ENCODE measurements around the gene BAHD1.

The BAHD1 gene

DNA sequence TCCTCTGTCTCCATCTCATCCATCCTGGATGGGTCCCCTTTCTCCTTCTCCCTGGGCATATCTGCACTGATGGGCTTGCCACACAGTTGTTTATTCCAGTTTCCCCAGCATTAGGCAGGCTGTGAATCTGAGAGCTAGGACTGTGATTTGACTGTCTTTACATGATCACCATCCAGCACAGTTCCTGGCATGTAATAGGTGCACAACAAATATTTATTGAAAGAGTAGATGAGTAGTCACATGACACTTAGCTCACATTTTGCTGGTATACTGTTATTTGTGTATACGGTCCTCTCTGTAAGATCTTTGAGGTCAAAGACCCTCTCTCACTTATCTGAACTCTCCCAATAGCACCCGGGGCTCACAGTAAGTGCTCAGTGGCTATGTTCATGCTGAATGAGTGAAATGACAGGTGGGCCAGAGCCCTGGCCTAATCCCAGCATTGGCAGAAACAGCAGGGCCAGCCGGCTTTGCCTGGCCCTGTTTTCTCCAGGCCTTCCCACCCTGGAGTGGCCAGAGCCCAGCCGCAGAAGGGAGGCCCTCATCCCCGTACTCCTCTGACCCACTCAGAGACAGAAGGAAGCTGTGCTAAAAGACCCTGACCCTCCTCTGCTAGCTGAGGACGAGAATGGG lies 16.2 kb upstream of the BAHD1 start:
- no peak for DNase-seq

DNA sequence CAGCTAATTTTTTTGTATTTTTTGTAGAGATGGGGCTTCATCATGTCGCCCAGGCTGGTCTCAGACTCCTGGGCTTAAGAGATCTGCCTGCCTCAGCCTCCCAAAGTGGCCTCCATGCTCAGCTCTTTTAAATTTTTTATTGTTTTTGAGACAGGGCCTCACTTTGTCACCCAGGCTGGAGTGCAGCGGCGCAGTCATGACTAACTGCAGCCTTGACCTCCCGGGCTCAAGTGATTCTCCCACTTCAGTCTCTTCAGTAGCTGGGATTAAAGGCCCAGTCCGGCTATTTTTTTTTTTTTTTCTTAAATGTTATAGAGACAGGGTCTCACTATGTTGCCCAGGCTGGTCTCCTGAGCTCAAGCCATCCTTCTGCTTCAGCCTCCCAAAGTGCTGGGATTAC lies 15.1 kb upstream of the BAHD1 start:
- no peak for DNase-seq

DNA sequence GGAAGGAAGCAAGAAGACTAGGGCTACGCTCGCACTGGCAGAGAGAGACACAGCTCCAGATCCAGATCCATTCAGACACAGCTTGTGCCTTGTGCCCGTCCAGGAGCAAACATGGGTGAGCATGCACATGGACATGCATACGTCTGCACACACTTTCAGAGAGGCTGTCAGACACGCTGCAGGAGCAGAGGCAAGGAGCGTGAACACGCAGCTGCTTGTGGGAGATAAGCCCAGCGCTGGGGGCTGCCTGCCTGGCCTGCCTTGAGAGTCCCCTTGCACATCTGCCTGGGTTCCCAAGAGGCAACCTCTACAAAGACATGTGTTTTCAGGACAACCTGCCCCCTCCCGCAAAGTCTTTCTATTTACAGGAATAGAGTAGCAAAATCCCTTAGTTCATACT lies 13.6 kb upstream of the BAHD1 start:
- no peak for DNase-seq

GRCh38 chr15:40428185-40428584 lies 12.6 kb upstream of the BAHD1 start:
- no peak for DNase-seq

GRCh38 chr15:40429068-40429710 lies 11.6 kb upstream of the BAHD1 start:
- no peak for DNase-seq

DNA sequence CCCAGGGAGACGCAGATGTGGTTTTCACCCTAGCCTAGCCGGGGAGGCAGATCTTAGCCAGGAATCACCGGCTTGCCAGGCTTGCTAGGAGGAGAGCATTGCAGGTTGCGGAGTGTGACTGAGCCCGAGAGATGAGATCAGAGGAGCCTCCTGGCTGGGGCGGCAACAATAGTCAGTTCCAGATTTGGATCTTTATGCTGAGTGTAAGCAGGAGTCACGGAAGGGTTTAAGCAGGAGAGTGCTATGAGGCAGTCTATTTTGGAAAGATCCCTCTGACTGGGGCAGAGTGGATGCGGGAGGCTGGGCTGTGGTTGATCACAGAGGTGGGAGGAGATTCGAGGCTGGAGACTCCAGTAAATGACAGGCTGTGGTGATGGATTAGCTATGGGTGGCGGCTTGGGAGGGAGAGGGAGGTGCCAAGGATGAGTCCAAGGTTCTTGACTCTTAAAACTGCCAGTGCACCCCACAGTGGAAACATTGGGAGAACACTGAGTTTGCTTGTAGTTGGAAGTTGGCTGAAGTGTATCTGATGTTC lies 10.4 kb upstream of the BAHD1 start:
- DNase-seq = no peak

GRCh38 chr15:40435023-40435709 lies 5.6 kb upstream of the BAHD1 start:
- no peak for DNase-seq

GRCh38 chr15:40435710-40436089 lies 5.1 kb upstream of the BAHD1 start:
- DNase-seq = no peak

GRCh38 chr15:40436116-40436891 lies 4.4 kb upstream of the BAHD1 start:
- no peak for DNase-seq

DNA sequence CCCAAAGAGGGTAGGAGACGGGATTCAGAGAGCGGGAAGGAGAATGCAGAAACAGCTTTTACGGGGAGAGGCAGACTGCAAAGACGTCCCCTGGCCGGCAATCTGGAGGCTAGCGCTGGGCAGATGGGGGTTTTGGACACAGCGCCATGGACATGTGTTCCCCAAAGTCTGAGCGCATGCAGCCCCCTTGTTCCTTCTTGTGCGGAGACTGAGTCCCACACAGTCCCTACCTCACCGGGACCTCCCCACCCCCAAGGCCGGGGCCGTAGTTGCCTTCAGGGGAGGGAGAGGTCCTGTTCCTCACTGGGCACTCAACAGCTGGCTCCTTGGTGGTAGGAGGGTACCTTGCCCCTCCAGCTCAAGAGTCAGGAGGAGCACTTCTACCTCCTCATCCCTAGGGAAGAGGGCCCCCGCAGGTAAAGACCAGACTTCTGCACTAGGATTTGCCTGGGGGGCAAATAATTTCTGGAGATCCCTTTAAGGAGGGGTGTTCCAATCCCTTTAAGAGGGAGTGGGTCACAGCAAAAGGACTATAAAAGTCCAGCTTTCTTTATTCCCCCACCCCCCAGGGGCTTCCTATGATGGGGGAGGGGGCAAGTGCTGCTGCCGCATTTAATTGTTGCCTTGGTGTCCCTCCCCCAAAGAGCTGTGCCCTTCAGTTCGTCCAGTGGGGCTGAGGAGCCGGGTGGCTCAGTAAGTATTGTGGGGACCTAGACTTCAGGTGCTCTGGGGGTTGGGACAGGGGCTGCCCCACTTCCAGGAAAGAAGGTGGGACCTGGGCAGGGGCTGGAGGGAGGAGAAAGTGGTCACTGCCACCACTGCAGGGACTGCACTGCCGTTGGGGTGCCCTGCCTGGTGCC lies 3.6 kb upstream of the BAHD1 start:
- no peak for DNase-seq

GRCh38 chr15:40437752-40438687 lies 2.7 kb upstream of the BAHD1 start:
- DNase-seq = no peak

DNA sequence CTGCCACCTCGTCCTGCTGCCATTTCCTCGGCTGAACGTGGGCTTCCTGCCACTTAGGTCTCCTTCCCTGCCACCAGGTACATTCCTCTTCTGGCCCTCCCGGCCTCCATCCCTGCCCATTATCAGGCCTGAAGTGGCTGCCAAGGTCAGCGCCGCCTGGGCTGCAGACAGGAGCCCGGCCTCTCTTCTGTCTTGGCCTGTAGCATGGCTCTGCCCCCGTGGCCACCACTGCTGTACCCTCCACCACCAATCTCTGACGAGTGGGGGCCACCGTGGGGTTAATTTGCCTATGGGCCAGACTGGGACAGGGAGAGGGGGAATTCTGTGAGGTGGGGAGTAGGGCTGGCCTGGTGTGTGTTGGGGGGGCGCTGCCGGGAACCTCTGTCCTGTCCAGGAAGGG lies 2.0 kb upstream of the BAHD1 start:
- DNase-seq = no peak

GRCh38 chr15:40439461-40439959 lies 1.2 kb upstream of the BAHD1 start:
- DNase-seq = no peak

DNA sequence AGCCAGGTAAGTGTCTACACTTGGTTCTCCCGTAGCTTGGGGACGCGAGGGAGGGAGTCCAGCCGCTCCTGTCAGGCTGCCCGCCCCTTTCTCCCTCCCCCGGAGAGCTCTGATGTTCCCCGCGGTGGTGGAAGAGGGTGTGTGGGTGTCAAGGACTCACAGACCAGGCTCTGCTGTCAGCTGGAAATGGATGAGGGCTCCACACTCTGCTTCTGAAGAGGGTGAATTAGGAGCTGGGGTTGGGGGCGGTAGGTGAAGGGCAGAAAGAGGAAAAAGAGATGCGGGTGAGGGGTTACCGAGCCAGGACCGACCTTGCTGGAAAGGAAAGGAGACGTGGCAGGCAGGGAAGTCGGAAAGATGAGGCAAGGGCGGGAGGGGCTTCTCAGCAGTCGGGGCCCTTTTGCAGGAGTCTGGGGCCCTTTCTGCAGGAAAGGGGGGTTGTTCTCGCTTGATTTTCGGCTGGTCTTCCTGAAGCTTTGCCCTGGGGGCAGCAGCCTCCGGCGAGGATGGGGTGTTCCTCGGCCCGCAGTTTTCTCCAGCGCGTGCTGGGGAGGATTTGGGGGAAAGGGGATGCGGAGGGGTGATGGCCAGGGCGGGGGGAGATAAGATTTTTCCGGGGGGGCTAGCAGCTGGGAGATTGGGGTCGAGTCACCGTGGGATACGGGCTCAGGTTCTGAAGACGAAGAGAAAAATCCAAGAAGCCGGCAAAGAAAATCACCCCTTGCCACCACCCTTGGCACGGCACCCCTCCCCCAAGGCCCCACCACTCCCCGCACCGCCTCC lies 602 bp upstream of the BAHD1 start:
- DNase-seq = no peak

GRCh38 chr15:40441565-40442531 lies 1.1 kb downstream of the BAHD1 start:
- no peak for DNase-seq

DNA sequence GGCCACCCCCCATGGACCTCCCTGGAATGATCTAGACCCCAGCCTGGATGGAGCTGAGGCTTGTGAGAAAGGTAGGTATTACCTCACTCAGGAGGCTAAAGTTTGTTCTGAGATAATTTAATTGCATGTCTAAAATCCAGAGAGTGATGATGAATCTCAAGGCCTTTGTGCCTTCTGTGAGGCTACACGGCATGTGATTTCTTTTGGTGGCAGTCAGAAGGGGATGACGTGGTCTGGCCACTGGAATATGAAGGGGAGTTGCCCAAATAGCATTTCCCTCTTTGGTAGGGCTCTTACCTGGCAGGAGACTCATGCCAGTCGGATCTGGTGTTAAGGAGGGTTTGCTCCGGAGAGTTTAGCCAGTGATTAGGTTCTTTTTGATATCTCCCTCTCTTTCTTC lies 2.5 kb downstream of the BAHD1 start:
- no peak for DNase-seq

GRCh38 chr15:40443846-40444245 lies 3.1 kb downstream of the BAHD1 start:
- DNase-seq = no peak

- DNase-seq = no peak
Observed at GRCh38 chr15:40444736-40445135, 4.0 kb downstream of the BAHD1 start.

DNA sequence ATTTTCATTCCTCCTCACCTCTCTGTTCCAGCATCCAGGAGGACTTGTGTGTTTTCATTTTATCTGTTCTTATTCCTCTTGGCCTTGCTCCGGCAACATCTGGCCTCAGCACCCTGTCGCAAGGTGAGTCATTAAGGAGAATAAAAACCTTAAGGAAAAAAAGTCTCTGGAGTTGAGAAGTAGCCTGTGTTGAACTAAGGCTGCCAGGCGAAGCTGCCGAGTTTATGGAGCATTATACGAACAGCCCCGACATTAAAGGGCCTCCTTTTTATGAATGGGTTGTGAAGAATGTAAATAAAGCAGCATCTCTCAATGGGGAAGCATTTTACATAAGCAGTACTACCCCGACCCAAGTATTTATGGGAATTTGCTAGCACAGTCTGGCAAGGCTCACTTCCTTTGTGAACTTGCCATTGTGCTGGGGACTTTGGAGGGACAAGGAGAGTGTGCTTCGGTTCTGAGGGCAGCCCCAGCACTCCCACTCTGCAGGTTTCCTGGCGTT lies 4.7 kb downstream of the BAHD1 start:
- DNase-seq = no peak

Measured in SHP77 treated with DMSO at 0.1 percent for 48 hours (cell line).